ENCODE results near the gene IL18R1.

- TF ChIP-seq CTCF (IDR thresholded peaks at IDR 0.05; ENCODE audit: insufficient read depth, low read length, poor library complexity, severe bottlenecking) (no peak), EZH2phosphoT487 (conservative IDR thresholded peaks at IDR 0.05; ENCODE audit: low read length) (no peak)
Observed at GRCh38 chr2:102428573-102428972, 73.0 kb downstream of the IL18R1 start.
